Activated CD8-positive, alpha-beta memory T cell treated with anti-CD3 and anti-CD28 coated beads, Interleukin-2, amount 50 U/mL, for 1 hour (primary cell): ENCODE results near the gene RAP1GAP.
"Not testable (repeated sequence)": the region's sequence is repeated elsewhere in the genome, so short reads cannot be mapped to it uniquely, and the experiment has no call there.

Experiments used
- DNase-seq: peaks from one replicate; pipeline ENCODE4 v3.0.0-alpha.2; 2020; ENCODE audit errors: extremely low read depth

RAP1GAP gene

DNA sequence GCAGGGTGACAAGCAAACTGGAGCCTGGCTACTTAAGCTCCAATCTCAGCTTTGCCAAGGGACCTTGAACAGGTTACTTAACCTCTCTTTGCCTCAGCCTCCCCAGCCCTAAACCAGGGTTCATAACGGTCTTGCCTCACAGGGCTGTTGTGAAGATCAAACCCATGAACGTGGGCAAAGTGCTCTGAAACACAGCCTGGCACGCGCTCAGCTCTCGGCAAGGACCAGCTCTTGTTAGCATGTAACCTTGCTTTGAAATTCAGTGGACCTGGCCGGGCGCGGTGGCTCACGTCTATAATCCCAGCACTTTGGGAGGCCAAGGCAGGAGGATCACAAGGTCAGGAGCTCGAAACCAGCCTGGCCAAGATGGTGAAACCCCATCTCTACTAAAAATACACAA lies 24.8 kb downstream of the RAP1GAP start:
- no peak for DNase-seq

DNA sequence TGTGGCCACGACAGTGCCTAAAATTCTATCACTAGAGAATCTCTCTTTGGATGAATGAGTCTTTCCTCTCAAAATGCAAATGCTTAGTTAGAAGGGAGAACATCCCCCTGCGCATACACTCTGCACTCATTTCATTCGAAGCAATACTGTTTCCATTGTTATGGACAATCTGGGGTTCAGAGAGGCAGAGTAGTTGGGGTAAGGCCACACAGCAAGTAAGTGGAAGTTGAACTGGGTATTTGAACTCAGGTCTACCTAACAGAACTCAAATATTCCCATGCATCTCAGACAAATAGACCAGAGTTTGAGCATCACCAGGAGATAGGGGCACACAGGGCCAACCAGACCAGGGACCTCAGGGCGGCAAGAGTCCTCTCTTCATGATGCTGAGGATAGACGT lies 25.5 kb downstream of the RAP1GAP start:
- DNase-seq = no peak

DNA sequence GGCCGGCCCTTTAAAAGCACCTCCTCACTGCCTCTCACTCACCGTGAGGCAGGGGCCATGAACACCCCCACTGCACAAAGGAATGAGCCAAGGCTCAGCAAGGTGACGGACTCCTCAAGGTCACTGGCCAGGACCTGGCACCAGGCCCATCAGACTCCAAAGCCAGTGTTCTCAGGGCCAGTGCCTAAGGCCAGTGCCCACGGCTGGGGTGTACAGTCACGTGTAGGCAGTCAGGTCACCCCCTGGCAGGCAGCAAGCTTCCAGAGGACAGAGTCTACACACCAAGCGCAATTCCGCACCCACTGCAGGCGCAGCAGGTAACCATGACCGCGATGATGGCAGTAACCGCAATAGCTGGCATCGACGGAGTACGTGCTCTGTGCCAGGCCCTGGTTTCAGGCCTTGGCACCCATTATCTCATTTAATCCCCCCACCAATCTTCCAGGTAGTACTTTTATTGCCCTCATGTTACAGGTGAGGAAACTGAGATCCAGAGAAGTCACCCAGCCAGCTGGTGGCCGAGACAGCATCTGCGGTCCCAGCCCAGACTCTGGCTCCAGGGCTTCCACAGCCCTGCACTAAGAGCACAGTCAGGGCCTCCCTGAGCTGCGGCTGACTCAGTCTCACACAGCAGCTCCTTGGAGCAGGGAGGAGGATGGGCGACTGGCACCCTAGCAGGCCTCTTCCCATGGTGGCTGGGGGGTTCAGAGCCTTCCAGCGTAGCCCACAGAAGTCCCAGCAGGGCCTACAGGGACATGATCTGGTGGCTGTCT lies 27.0 kb downstream of the RAP1GAP start:
- no peak for DNase-seq

DNA sequence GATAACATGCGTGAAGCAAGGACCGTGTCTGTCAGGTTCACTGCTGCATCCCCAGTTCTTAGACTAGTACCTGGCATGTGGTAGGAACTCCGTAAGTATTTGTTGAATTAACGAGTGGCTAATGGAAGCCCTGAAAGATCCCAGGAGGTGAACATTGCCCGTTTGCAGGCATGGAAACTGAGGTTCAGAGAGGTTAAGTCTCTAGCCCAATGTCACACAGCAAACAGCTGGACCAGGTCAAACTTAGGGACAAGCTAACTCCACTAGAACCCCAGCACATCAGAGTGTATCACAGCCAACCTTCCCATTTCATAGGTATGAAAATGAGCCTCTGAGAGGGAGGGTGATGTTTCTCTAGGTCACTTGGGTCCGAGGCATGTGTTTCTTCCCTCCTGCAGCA lies 27.6 kb downstream of the RAP1GAP start:
- no peak for DNase-seq

DNA sequence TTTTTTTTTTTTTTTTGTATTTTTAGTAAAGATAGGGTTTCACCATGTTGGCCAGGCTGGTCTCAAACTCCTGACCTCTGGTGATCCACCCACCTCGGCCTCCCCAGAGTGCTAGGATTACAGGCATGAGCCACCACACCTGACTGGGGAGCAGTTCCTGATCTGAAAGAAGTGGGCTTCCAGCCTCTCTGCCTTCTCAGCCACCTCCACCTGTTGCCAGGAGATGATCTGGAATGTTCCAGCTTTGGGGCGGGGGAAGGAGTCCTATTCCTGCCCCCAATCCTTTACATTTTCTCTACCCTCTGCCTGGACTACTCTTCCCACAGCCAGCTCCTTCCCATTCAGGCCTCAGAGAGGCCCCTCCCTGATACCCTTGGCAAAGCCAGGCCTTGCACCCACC lies 28.1 kb downstream of the RAP1GAP start:
- no peak for DNase-seq

DNA sequence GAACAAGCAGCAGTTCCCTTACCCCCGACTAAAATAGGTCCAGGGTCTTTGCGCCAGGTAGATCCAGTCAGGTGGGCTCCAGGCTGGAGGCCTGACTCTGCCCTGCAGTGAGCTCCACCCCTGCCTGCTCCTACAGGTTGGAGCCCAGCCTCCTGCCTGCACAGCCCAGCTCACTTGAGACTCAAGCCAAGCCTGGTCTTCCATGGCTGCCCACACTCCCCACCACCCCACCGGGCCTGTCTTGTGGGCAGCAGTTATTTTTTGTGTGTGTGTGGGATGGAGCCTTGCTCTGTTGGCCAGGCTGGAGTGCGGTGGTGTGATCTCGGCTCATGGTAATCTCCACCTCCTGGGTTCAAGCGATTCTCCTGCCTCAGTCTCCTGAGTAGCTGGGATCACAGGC lies 28.5 kb downstream of the RAP1GAP start:
- no peak for DNase-seq

DNA sequence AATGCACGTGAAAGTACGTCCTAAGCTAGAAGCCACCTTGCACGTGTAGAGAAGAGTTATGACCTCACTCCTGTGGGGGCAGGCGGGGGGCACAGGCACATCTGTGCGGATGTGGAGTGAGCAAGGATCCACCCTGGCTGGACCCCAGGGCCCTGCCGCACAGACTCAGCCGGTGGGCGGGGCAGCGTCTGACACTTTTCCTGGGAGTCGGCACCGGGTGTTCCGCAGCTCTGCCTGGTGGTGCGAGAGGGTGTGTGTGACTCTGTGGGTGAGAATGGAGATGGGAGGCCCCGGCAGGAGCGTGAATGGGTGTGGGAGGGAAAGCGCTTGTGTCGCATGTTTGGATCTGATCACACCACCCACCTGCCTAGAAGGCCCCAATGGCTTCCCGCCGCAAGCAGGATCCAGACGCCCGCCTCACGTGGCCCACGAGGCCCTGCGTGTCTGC lies 29.5 kb downstream of the RAP1GAP start:
- DNase-seq = no peak

DNA sequence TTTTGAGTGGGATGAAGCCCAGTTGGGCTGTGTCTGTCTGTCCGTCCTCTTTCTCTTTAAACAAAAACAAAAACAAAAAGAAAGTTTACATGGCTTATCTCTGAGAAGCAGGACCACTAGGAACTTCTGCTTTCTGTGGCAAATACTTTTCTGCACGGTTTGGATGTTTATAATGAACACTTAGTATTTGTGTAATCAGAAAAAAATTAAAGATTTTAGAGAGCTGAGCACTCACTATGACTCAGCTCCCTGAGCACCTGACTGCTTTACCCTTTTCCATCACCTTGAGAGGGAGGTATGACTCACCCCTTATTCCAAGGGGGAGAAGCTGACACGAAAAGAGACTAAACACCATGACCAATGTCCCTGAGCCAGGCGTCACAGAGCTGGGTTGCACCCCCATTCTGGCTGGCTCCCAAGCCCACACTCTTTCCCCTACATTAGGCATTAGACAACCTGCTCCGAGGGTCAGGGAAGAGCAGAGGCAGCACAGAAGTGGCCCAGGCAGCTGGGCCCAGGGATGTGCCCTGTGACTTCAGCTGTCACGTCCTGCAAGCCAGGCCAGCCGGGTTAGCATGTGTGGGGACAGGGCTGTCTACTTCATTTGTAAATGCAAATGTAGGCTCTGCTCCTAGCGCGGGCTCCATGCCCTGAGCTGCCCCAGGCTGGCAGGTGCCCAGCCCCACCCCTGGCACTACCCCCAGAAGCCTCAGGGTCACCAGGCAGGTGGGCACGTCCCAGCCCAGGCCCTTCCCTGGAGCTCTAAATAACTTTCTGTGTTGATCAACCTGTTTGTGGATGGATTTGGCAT lies 30.4 kb downstream of the RAP1GAP start:
- no peak for DNase-seq

DNA sequence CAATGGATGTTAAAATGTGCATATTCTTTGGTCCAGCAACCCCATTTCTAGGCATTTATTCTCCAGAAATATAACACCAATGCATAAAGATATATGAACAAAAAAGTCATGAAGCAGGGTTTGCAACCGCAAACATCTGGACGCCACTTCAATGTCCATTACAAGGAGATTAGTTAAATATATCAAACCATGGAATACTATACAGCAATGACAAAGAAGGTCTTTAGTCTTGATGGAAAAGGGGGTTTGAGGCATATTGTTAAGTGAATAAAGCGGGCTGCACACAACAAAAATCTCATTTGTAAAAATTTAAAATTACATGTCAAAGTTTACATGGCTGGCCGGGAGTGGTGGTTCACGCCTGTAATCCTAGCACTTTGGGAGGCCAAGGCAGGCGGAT lies 31.6 kb downstream of the RAP1GAP start:
- no peak for DNase-seq

DNA sequence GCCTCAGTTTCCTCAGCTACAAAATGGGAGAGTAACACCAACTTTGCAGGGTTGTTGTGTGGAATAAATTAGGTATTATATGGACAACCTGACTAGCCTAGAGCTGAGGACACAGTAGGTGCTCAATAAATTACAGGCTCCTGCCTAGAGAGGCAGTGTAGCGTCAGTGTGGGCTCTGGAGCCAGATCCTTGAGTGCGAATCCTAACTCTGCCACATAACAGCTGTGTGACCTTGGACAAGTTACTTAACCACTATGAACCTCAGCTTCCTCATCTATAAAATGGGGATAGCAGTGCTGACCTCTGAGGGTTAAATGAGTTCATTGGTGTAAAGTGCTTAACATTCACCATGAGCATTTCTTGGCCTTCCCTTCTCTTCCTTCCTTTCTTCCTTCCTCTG lies 33.1 kb downstream of the RAP1GAP start:
- no peak for DNase-seq

DNA sequence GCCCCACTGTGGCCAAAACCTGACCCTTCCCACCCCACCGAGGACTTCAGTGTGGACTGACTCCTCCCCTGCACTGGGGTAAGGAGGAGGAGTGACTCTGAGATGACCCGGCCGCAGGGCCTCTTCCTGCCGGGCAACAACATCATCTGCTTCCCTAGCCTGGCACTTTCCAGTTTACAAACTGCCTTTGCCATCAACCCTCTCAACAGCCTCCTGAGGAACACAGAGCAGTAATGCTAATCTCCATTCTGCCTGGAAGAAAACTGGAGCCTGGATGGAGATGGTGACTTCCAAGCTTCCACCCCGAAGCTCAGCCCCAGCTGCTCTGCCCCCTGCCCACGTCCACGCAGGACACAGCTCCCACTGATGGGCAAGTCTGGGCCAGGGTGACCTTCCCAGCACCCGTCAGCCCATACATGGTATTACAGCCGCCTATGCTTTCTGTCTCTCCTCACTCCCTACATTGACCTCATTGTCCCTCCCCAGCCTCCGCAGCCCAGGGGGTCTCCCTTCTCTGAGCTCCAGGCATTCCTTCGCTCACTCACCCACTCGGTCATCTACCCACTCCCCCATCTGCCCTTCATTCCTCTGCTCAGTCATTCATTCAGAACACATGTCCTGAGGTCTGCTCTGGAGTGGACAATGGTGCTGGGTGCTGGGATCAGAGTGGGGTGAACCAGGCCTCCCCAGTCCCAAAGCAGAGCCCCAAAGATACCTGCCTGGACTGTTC lies 34.2 kb downstream of the RAP1GAP start:
- DNase-seq = no peak

DNA sequence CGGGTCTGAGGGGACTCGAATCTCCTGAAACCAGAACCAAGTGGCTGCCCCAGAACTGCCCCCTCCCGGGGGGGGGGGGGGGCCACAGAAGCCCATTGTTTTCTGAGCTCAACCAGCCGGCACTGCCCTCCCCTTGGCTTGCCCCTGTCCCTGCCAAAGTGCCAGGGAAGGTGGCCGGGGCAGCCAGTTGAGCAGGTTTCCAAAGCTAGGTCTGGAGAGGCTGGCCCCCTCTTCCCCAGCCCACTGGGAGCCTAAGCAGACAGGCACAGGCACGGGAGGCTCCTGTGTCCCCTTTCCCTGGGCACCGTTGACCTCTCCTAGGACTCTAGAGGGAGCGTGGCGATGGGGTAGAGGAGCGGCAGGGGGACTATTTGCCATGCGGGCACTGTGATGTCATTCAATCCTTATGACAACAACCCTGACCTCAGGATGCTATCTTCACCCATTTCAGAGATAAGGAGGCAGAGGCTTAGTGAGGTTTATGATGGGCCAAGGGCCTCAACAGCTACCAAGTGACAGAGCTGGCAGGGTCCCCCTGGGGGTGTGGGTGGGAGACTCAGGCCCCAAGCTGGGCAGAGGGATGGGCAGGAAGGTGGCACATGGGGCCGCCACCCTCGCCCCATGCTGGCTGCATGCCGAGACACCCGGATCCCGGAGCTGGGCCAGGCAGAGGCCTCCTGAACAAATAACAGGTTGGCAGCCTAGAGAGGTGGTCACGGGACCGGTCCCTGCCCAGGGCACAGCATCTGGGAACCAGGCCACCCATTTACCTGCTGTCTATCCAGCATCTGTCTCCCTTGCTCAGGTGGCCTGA lies 35.0 kb downstream of the RAP1GAP start:
- DNase-seq = no peak

DNA sequence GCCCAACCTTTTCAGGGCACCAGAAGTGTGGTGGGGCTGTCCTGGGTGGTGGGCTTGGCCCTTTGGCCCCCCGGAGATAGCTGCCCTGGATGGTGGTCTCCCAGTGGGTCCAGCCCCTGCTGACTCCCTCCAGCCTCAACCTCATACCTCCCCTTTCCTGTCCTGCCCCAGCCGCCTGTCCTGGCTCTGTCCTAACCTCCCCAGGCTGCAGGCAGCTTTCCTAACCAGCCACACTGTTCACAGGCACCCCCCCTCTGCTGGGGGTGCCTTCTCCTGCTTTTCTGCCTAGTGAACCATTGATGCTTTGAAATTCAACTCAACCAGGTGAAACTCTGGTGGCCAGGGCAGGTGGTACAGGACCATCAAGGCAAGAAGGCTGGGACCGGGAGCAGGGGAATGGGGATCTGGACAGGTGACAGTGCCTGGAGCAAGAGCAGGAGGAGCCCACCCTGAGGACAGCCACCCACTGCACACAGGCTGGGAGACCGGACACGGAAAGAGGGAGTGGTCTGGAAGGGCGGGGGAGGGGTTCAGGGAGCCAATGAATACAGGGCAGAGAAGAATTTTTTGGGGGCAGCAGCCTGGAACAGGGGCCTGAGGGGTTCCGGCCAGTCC lies 35.9 kb downstream of the RAP1GAP start:
- no peak for DNase-seq

DNA sequence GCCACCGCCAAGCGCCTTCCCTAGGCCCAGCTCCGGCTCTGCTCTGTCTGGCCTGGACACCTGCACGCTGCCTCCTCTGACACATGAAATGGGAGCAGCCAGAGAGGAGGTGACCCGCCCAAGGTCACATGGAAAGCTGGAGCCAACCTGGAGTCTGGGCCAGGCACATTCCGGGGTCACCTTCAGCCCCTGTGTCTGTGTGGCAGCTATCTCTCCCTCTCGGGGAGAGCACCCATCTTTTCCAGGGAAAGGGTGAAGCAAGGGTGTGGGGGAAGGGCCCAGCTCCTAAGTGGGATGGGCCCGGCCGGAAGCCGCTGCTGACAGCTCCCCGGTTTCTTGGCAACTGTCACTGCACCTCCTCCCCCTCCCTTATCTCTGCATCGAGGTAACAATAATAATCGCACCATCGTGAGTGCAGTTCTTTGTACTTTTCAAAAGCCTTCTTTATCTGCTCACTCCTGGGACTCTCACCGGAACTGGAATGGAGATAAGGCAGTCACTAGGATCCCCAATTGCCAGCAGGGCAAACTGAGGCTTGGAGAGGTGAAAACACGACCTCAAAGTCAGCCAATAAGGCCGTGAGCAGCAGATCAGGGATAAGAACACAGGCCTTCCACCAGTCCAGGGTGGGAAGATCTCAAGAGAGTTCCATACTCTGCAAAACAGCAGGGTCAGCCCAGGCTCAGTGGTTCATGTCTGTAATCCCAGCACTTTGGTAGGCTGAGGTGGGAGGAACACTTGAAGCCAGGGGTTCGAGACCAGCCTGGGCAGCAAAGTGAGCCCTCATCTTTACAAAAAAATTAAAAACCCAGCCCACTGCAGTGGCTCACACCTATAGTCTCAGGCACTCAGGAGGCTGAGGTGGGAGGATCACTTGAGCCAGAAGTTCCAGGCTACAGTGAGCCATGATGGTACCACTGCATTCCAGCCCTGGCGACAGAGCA lies 36.9 kb downstream of the RAP1GAP start:
- no peak for DNase-seq

DNA sequence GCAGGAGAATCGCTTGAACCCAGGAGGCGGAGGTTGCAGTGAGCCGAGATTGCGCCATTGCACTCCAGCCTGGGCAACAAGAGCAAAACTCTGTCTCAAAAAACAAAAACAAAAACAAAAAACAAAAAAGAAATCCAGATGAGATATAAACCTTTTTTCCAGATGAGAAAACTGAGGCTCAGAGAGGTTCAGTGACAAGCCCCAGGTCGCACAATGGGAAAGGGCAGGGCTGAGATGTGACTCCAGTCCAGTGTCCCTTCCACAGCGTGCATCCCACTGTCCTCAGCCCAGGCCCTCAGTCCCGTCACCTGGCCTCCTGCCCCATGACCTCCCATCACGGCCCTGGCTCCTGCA lies 37.6 kb downstream of the RAP1GAP start:
- not testable (repeated sequence) for DNase-seq

DNA sequence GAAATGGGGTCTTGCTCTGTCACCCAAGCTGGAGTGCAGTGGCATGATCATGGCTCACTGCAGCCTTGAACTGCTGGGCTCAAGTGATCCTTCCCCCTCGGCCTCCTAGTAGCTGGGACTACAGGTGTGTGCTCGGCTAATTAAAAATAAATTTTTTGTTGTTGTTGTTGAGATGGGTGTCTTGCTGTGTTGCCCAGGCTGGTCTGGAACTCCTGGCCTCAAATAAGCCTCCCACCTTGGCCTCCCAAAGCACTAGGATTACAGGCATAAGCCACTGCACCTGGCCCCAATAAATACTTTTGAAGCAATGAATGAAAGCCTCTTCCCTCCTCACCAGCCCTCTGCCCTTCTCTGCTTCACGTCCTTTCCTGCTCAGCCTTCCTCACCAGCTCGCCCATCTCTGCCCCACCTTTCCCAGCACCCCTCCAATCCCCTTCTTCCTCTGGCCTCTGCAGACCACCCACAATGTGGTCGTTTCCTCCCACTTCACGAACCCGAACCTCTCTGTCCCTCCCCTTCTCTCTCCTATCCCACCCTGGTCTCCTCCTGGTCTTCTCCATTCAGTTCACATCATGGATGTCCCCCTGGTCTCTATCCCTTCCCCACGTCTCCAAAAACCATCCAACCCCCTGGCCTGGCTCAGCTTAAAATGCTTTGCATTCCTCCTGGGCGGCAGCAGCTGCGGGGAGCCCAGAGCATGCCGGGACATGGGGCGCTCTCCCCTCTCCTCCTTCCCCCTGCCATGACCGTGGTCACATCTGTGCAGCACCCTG lies 38.4 kb downstream of the RAP1GAP start:
- DNase-seq = no peak

DNA sequence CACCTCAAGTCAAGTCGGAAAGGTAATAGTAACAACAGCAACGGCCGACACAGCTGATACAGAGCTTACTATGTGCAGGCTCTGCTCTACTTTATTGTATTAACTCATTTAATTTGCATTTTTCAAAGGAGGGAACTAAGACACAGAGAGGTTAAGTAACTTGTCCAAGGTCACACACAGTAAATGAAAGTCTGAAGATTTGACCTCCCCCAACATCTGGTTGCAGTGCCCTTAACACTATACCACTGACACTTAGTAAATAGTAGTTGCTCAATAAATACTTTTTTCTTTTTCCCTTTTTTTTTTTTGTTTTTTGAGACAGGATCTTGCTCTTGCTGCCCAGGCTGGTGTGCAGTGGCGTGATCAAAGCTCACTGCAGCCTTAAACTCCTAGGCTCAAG lies 39.2 kb downstream of the RAP1GAP start:
- DNase-seq = no peak

DNA sequence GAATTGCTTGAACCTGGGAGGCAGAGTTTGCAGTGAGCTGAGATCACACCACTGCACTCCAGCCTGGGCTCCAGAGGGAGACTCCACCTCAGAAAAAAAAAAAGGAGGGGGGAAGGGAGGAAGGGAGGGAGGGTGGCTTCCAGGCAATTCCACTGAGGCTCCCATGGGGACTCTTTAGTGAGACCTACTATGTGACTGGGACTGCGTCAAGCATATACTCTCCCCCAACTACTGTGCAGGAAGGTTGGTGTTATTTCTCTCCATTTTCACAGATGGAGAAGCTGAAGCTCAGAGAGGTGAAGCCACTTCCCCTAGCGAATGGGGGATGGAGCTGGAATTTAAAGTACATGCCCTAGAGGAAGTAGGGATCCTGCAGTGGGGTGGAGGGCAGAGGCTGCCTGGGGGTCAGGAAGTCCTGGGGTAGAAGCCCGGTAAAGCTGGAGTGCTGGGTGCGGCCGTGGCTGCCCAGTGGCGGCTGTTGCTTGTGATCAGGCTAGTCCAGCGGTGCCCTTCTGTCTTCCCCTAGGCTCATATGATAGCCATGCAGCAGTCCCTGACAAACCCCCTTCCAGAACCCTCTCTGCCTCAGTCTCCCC lies 40.3 kb downstream of the RAP1GAP start:
- no peak for DNase-seq

DNA sequence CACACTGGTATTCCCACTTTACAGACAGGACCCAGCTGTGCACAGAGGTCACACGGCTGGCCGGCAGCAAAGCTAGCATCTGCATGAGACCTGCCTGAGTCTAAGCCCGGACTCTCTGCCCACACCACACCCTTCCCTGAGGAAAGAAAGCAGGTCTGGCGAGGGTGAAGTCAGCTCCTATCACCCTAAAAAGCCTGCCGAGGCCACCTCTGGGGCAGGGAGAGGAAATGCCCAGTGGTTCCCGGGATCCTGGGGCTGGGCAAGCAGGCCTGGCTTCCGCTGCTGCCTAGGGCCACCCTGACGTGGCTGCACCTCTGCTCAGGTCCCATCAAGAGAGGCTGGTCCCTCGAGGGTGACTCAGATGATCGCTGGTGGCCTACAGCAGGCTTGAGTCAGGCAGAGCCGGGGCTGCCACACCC lies 42.2 kb downstream of the RAP1GAP start:
- DNase-seq = no peak
